Measurements from ENCODE around the gene LRRC36. TPM values are rescaled to one million over a fixed set of nuclear protein-coding genes. Genes with fewer than 3 reads are reported as not detected.

Gene LRRC36
- 0.90 and 1.2 TPM in 2 replicates for total RNA-seq (2013; cell fraction: nucleolus; rRNA removed)
- total RNA-seq (2014; rRNA removed) (0.45 and 0.71 TPM in 2 replicates), total RNA-seq (2014; rRNA removed; fragmentation: Illumina TruSeq; extraction: Trizol) (0.92 and 2.0 TPM in 2 replicates), total RNA-seq (2021) (0.66 and 1.9 TPM in 2 replicates), polyA plus RNA-seq (2011; rRNA removed) (0.40 and 0.64 TPM in 2 replicates), polyA plus RNA-seq (2014; fragmentation: Illumina TruSeq; extraction: Trizol) (0.75 and 1.3 TPM in 2 replicates), polyA plus RNA-seq (2014; fragmentation: Nextera tagmentation; extraction: Ambion mirVana) (under 1 TPM; 0.69 to 0.79 TPM), polyA plus RNA-seq (2014; rRNA removed) (1.2 and 2.2 TPM in 2 replicates), polyA plus RNA-seq (2016; fragmentation: Nextera tagmentation; extraction: Ambion mirVana) (under 1 TPM in 1 of 2 experiments, not detected in 1; 0.55 TPM), polyA minus RNA-seq (2011; rRNA and poly(A)+ RNA removed) (0.15 and 0.29 TPM in 2 replicates), Bru-seq, nascent RNA (percentile 20 among the genes with signal in this experiment), BruChase-seq, experiment 1, labeled RNA remaining after a 6-hour chase (percentile 21 among the genes with signal in this experiment), BruChase-seq, experiment 2, labeled RNA remaining after a 2-hour chase (percentile 22 among the genes with signal in this experiment)
- polyA plus RNA-seq (2011; ENCODE audit: low read depth): not detected
- 0.36 and 0.40 TPM in 2 replicates for polyA plus RNA-seq (2011; cell fraction: cytosol; rRNA removed)
- polyA plus RNA-seq (2011; cell fraction: nucleus; rRNA removed): 0.36 and 0.54 TPM in 2 replicates
- 0.11 and 0.38 TPM in 2 replicates for polyA plus RNA-seq (2012)
- polyA minus RNA-seq (2011; cell fraction: cytosol; rRNA and poly(A)+ RNA removed): not detected in 2 replicates
- polyA minus RNA-seq (2011; cell fraction: nucleus; rRNA and poly(A)+ RNA removed): 0.36 TPM in 1 of 2 replicates, not detected in the other
- long read RNA-seq, experiment 1: 0 reads
- long read RNA-seq, experiment 2, partial matches to known transcripts: 0 of 1 reads
- long read RNA-seq, experiment 2, other reads (novel, unspliced or antisense): 1 of 1 reads

- in situ Hi-C loops (cut with MboI) (no loop called here), intact Hi-C loops (cut with micrococcal nuclease; ENCODE audit: unreplicated experiment) (loop anchor here (5.0 kb wide), 1 partner anchor 49 kb away; the partner anchor contains the start of gene PLEKHG4)
- FAIRE-seq: no peak
- ATAC-seq: peak; percentile 72
- H3K4me2 ChIP-seq (ENCODE audit: control insufficient read depth, insufficient read depth): peak within 1 kb of the TSS; percentile 91
- no peak for DNase-seq (ENCODE audit: low read depth, low spot score)
- peak within 1 kb of the TSS; percentile 56 for H2AFZ ChIP-seq (ENCODE audit: control insufficient read depth, low read depth, low read length)
- peak within 1 kb of the TSS; percentile 29; the same call in 1 of the 2 replicates for H3K27ac ChIP-seq (ENCODE audit: control insufficient read depth, insufficient read depth)
- H3K9ac ChIP-seq (ENCODE audit: control insufficient read depth, insufficient read depth, low read length): peak within 1 kb of the TSS; percentile 69
- peak within 1 kb of the TSS; percentile 74 for H3K4me3 ChIP-seq
- no peaks in the 10 kb centered on the region for H4K20me1 ChIP-seq (ENCODE audit: control insufficient read depth, insufficient read depth)
- no peaks in the 10 kb centered on the region for H3K9me3 ChIP-seq (replicated peaks; ENCODE audit: control insufficient read depth, insufficient read depth, low read length)
- RAD21 ChIA-PET (ENCODE audit: unreplicated experiment): interaction anchor here (0.7 to 2.9 kb wide), 3 partner anchors 14 to 20 kb away, joined by 3 to 13 read pairs (median 3); no protein-coding TSS in a partner anchor
- SMC1A ChIA-PET (ENCODE audit: uncharacterized antibody, unreplicated experiment): interaction anchor here (1.0 to 2.0 kb wide), 5 partner anchors 12 to 66 kb away, joined by 3 to 9 read pairs (median 5); no protein-coding TSS in a partner anchor
- no peaks in the 10 kb centered on the region for H3K79me2 ChIP-seq (ENCODE audit: control insufficient read depth, insufficient read depth, low read length)
- no peaks in the 10 kb centered on the region for H3K36me3 ChIP-seq (ENCODE audit: control insufficient read depth in 2 of 2, insufficient read depth in 2 of 2, low read length in 1 of 2)
- 16% methylated on average over 35 of the region's 61 CpGs for WGBS (ENCODE audit: insufficient coverage, insufficient replicate concordance, low lambda C conversion rate, missing lambda C conversion rate)
- no peaks in the 10 kb centered on the region; a peak in 1 of 4 replicates for H3K27me3 ChIP-seq (replicated peaks in 1 of 2; ENCODE audit: control insufficient read depth in 2 of 2, insufficient read depth in 2 of 2, low read length in 1 of 2)
- no TSS peak for BruUV-seq (replicated peaks)
- CTCF ChIA-PET: interaction anchor here (0.6 to 2.6 kb wide), 10 partner anchors 13 to 73 kb away, joined by 3 to 20 read pairs (median 4); no protein-coding TSS in a partner anchor
- peaks cover 22% of the 10 kb centered on the region for H3K4me1 ChIP-seq (ENCODE audit: control insufficient read depth, insufficient read depth, low read length)
- TF ChIP-seq GATAD2B (conservative IDR thresholded peaks at IDR 0.05; ENCODE audit: low read depth) (0 out of 2 replicates have a peak, but pooled peaks have one; percentile 25), BHLHE40 (IDR thresholded peaks at IDR 0.05; ENCODE audit: borderline replicate concordance in 1 of 2, low read depth in 2 of 2, low read length in 1 of 2) (peak in 1 of 2 experiments; percentile 39; a peak in 1 of 4 replicates), IKZF1 (conservative IDR thresholded peaks at IDR 0.05) (peak; percentile 13; the same call in 1 of the 2 replicates), RBBP5 (conservative IDR thresholded peaks at IDR 0.05) (no peak), LARP7 (IDR thresholded peaks at IDR 0.05) (no peak), YY1 (IDR thresholded peaks at IDR 0.05; ENCODE audit: low read depth, low read length) (peak; percentile 59; the same call in 1 of the 2 replicates), NFYA (IDR thresholded peaks at IDR 0.05; ENCODE audit: borderline replicate concordance, low read depth, low read length) (no peak), NR2C1 (IDR thresholded peaks at IDR 0.05) (peak; percentile 36; the same call in 1 of the 2 replicates), NR2F1 (conservative IDR thresholded peaks at IDR 0.05) (0 out of 2 replicates have a peak, but pooled peaks have one; percentile 11), CHD2 (IDR thresholded peaks at IDR 0.05; ENCODE audit: borderline replicate concordance, low read depth, low read length) (0 out of 2 replicates have a peak, but pooled peaks have one; percentile 9), CTCF (IDR thresholded peaks at IDR 0.05 in 2 of 3, conservative IDR thresholded peaks at IDR 0.05 in 1 of 3; ENCODE audit: control insufficient read depth in 2 of 3, extremely low read depth in 1 of 3, insufficient read depth in 1 of 3, low read depth in 3 of 3, low read length in 3 of 3) (peak; percentile 31 to 51 (median 46)), POLR2A (IDR thresholded peaks at IDR 0.05; ENCODE audit: low read depth, low read length) (peak; percentile 40; the same call in 1 of the 2 replicates), MAX (IDR thresholded peaks at IDR 0.05; ENCODE audit: low read depth, low read length) (no peak)
- POLR2A ChIA-PET: interaction anchor here (0.6 to 1.2 kb wide), 2 partner anchors 11 to 79 kb away, joined by 3 to 10 read pairs; partner anchors contain the start of gene FHOD1
These were observed at the start of gene LRRC36, which contains the start of gene KCTD19 for GRCh38 chr16:67326472-67327309. TSS of gene LRRC36 (plus strand) at chr16:67326815. CDS start at chr16:67326863, 48 bp downstream. TSS of gene KCTD19 (minus strand) at chr16:67326741. CDS start at chr16:67326707, 34 bp downstream.
